PFSK-1 (cell line): ENCODE results near the gene S100B.

Experiments
- FOXP2 ChIP-seq: optimal IDR thresholded peaks from 2 replicates; pipeline ENCODE3; 2011; ENCODE audit warnings: borderline replicate concordance, control low read depth, inconsistent platforms; ENCODE audit not compliant: insufficient read depth; ENCODE audit errors: extremely low read length, extremely low read depth
- POLR2AphosphoS5 ChIP-seq: IDR thresholded peaks from 2 replicates; pipeline ENCODE4 v1.6.1; 2012; ENCODE audit warnings: low read depth, mild to moderate bottlenecking, control low read depth, low read length, moderate library complexity
- REST ChIP-seq, 2 experiments: IDR thresholded peaks; 2 replicates each; pipeline versions ENCODE4 v1.6.1 to v1.8.0; 2011 to 2012; ENCODE audit warnings: low read depth in 2 of 2, low read length in 2 of 2, control low read depth in 1 of 2, inconsistent platforms in 1 of 2, mild to moderate bottlenecking in 1 of 2, moderate library complexity in 1 of 2; ENCODE audit not compliant: insufficient read depth in 1 of 2
- SIN3A ChIP-seq: IDR thresholded peaks from 2 replicates; pipeline ENCODE4 v1.6.1; 2012; ENCODE audit warnings: mild to moderate bottlenecking, low read length, moderate library complexity, borderline replicate concordance; ENCODE audit not compliant: insufficient read depth
- TAF1 ChIP-seq: IDR thresholded peaks from 2 replicates; pipeline ENCODE4 v1.6.1; 2012; ENCODE audit warnings: low read length, control low read depth, borderline replicate concordance; ENCODE audit not compliant: insufficient read depth

- TF ChIP-seq POLR2AphosphoS5: no peak
- TF ChIP-seq SIN3A: no peak
- TF ChIP-seq TAF1: no peak
- TF ChIP-seq REST (IDR thresholded peaks at IDR 0.05; ENCODE audit: insufficient read depth in 1 of 2, low read depth in 2 of 2, low read length in 2 of 2): no peak
- no peak for TF ChIP-seq FOXP2
These were observed 3.8 kb upstream of the S100B start for GRCh38 chr21:46608672-46609111.
